Smooth muscle cell (in vitro differentiated cells): ENCODE data around the gene ITPR1. TPM values are rescaled to one million over a fixed set of nuclear protein-coding genes. Genes with fewer than 3 reads are reported as not detected.

ENCODE experiments used
- DNase-seq: peaks from one replicate; lab custom pipeline; 2025; ENCODE audit not compliant: unreplicated experiment; lab: John Stamatoyannopoulos, UW
- H2AFZ ChIP-seq: fragments of 200-600 bp; sonication (generic); 2 replicates; pipeline ENCODE4 v1.6.0; 2016; ENCODE audit warnings: antibody characterized with exemption, low read depth, mild to moderate bottlenecking
- H3F3A ChIP-seq: fragments of 200-600 bp; sonication (generic); 2 replicates; pipeline ENCODE4 v1.6.0; 2017; ENCODE audit warnings: antibody characterized with exemption, low read depth
- H3K27ac ChIP-seq: fragments of 200-600 bp; sonication (generic); 2 replicates; pipeline ENCODE4 v1.5.1; 2016; ENCODE audit warnings: low read depth, mild to moderate bottlenecking
- H3K27me3 ChIP-seq: fragments of 200-600 bp; sonication (generic); 2 replicates; pipeline ENCODE4 v1.6.1; 2016; ENCODE audit warnings: low read depth, mild to moderate bottlenecking
- H3K36me3 ChIP-seq: fragments of 200-600 bp; sonication (generic); 2 replicates; pipeline ENCODE4 v1.5.1; 2016; ENCODE audit warnings: low read depth
- H3K4me1 ChIP-seq: fragments of 200-600 bp; sonication (generic); 2 replicates; pipeline ENCODE4 v1.5.1; 2016; ENCODE audit warnings: low read depth
- H3K4me2 ChIP-seq: fragments of 200-600 bp; sonication (generic); 2 replicates; pipeline ENCODE4 v1.6.0; 2016; ENCODE audit warnings: mild to moderate bottlenecking
- H3K4me3 ChIP-seq: fragments of 200-600 bp; sonication (generic); 2 replicates; pipeline ENCODE4 v1.5.1; 2016; ENCODE audit warnings: mild to moderate bottlenecking
- H3K79me2 ChIP-seq: fragments of 200-600 bp; sonication (generic); 2 replicates; pipeline ENCODE4 v1.6.0; 2016; ENCODE audit warnings: low read depth, mild to moderate bottlenecking
- H3K9ac ChIP-seq: fragments of 200-600 bp; sonication (generic); 2 replicates; pipeline ENCODE4 v1.6.0; 2016; ENCODE audit warnings: low read depth
- H3K9me3 ChIP-seq: fragments of 200-600 bp; sonication (generic); replicated peaks from 2 replicates; pipeline ENCODE4 v1.5.1; 2016; ENCODE audit warnings: low read depth
- H4K20me1 ChIP-seq: fragments of 200-600 bp; sonication (generic); 2 replicates; pipeline ENCODE4 v1.6.0; 2016; ENCODE audit warnings: low read depth
- CTCF ChIP-seq: fragments of 200-600 bp; sonication (generic); IDR thresholded peaks from 2 replicates; pipeline ENCODE4 v1.5.1; 2017; ENCODE audit warnings: borderline replicate concordance, mild to moderate bottlenecking, antibody characterized with exemption; ENCODE audit not compliant: insufficient read depth, poor library complexity, severe bottlenecking
- WGBS: methylation state at CpG from one replicate; pipeline ENCODE4 v1.1.7; 2016; ENCODE audit warnings: low lambda C conversion rate; 5-methylcytosine and 5-hydroxymethylcytosine counted together
- polyA plus RNA-seq: library from polyadenylated mRNA; unstranded; fragments of >200 nt; fragmentation: Nextera tagmentation; extraction: Ambion mirVana; gene quantifications from 2 replicates; pipeline ENCODE4 v1.2.1, GENCODE V29; 2016
- total RNA-seq: library from RNA; depleted of rRNA; stranded (reverse); fragments of >200 nt; gene quantifications from 2 replicates; pipeline ENCODE4 v1.2.3, GENCODE V29; 2014

Gene ITPR1
- total and polyA plus RNA-seq, 2 experiments from 2014 or later, result 16.4 to 28.6 TPM

GRCh38 chr3:4825436-4826236 is 332.5 kb downstream of the ITPR1 start:
- Histone ChIP-seq H3K36me3 (no peaks in the 10 kb centered on the region), H3K27ac (peak overlapping the region; percentile 100), H3F3A (peaks cover 59% of the 10 kb centered on the region), H3K9me3 (no peaks in the 10 kb centered on the region), H2AFZ (no peak overlapping the region), H3K4me2 (peak overlapping the region; percentile 65), H3K4me3 (no peak overlapping the region), H4K20me1 (no peaks in the 10 kb centered on the region), H3K4me1 (peaks cover 30% of the 10 kb centered on the region), H3K27me3 (no peaks in the 10 kb centered on the region), H3K9ac (peak overlapping the region; percentile 70), H3K79me2 (peaks cover 13% of the 10 kb centered on the region)
- 61% methylated on average over 12 of the region's 12 CpGs for WGBS
- no peak for TF ChIP-seq CTCF
- no peak for DNase-seq

GRCh38 chr3:4826237-4827100 is 333.3 kb downstream of the ITPR1 start:
- no peaks in the 10 kb centered on the region for H3K27me3 ChIP-seq
- peaks cover 32% of the 10 kb centered on the region for H3K4me1 ChIP-seq
- no peaks in the 10 kb centered on the region for H4K20me1 ChIP-seq
- peaks cover 13% of the 10 kb centered on the region for H3K79me2 ChIP-seq
- H3F3A ChIP-seq, result peaks cover 57% of the 10 kb centered on the region
- H2AFZ ChIP-seq, result no peak overlapping the region
- no peak for TF ChIP-seq CTCF
- H3K4me2 ChIP-seq, result peak overlapping the region; percentile 65
- H3K36me3 ChIP-seq, result no peaks in the 10 kb centered on the region
- H3K27ac ChIP-seq, result peak overlapping the region; percentile 100
- peak overlapping the region; percentile 70 for H3K9ac ChIP-seq
- no peak for DNase-seq
- 59% methylated on average over 20 of the region's 20 CpGs for WGBS
- H3K9me3 ChIP-seq, result no peaks in the 10 kb centered on the region
- no peak overlapping the region for H3K4me3 ChIP-seq

GRCh38 chr3:4827767-4828166 is 334.6 kb downstream of the ITPR1 start:
- H3K9ac ChIP-seq, result peak overlapping the region; percentile 61
- peaks cover 43% of the 10 kb centered on the region for H3K4me1 ChIP-seq

More at GRCh38 chr3:4827767-4828166, 334.6 kb downstream of the ITPR1 start:
- TF ChIP-seq CTCF, result no peak
- Histone ChIP-seq H3K36me3 (no peaks in the 10 kb centered on the region), H3K27ac (peak overlapping the region; percentile 100), H3K27me3 (no peaks in the 10 kb centered on the region), H3K79me2 (peaks cover 13% of the 10 kb centered on the region), H3F3A (peaks cover 65% of the 10 kb centered on the region), H3K4me3 (no peak overlapping the region), H3K4me2 (peak overlapping the region; percentile 71), H2AFZ (no peak overlapping the region), H3K9me3 (no peaks in the 10 kb centered on the region), H4K20me1 (no peaks in the 10 kb centered on the region)
- no peak for DNase-seq
- 54% methylated on average over 8 of the region's 8 CpGs for WGBS
